DMS114 treated with DMSO at 0.1 percent for 48 hours (cell line): ENCODE data around the gene TIAM1.

ENCODE experiments used
- DNase-seq: peaks from one replicate; lab custom pipeline; 2025; ENCODE audit not compliant: unreplicated experiment; lab: John Stamatoyannopoulos, UW

Gene TIAM1

DNA sequence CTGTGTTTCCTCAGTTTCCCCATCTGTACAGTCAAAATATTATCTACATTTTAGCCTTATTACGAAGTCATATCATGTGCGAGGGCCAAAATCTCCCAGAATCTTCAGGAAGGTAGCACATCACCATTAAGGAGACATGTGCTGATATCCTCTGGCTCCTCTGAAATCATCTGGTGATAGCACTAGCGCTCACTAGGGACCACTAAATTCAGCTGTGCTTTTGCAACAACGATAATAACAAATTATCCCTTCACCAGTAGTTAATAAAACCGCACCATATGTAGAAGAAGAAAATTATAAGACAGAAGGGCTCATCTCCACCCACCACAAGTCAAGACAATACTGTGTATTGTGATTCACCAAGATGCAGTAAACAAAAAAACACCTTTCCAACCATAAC lies 53.3 kb downstream of the TIAM1 start:
- no peak for DNase-seq

DNA sequence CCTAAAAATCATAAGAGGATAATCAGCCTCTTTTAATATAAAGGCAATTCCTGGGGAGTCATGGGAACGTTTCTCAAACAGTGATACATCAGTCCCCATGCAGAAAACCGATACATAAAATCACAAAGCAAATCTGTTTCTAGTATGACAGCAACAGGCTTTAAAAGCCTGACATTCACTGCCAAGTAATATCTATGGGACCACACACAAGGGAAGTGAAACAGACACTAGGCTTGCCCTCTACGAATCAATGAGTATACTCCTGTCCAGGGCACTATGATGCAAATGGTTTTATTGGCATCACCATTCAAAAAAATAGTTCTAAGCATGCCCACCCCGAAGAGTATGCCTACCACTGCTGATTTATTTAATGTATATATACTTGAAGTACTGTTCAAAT lies 54.4 kb downstream of the TIAM1 start:
- DNase-seq: no peak

DNA sequence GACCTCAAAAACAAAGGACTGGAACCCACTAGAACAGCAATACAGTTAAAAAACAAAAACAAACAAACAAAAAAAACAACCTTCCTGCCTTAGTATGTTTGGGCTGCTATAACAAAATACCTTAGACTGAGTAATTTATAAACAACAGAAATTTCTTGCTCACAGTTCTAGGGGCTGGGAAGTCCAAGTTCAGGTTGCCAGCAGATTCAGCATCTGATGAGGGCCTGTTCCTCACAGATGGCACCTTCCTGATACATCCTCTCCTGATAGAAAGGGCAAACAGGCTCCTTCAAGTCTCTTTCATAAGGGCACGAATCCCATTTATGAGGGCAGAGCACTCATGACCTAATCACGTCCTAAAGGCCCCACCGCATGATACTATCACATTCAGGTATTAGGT lies 55.9 kb downstream of the TIAM1 start:
- DNase-seq: no peak

DNA sequence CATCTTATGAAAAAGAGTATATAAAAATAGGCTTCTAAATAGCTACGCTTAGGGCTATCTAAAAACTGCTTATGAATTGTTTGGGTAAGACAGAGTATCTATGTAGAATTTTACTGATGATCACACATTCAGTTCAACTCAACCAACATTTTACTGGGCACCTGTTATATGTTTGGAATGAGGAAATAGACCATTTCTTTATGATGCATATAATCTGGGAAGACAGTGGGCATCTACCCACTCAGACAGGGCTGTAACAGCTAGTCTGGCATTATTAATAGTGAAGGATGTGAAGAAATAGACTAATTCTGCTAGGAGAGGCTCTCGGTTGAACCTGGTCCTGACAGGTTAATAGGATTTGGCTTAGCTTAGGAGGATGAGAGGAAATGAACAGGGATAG lies 56.9 kb downstream of the TIAM1 start:
- no peak for DNase-seq

DNA sequence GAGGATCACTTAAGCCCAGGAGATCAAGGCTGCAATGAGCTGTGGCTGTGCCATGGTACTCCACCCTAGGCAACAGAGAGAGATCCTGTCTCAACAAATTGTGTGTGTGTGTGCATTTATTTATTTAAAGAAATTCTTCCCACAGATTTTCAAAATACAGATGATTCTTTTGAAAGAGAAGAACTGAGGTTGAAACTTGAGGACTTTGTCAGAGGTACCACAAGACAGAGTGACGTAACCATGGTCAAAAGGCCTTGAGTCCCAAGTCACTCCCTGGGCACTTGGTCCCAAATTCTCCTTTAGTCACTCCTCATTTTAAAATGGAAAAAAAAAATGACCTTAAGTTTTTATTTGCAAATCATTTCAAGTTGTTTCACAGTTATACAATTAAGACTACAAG lies 57.4 kb downstream of the TIAM1 start:
- no peak for DNase-seq

DNA sequence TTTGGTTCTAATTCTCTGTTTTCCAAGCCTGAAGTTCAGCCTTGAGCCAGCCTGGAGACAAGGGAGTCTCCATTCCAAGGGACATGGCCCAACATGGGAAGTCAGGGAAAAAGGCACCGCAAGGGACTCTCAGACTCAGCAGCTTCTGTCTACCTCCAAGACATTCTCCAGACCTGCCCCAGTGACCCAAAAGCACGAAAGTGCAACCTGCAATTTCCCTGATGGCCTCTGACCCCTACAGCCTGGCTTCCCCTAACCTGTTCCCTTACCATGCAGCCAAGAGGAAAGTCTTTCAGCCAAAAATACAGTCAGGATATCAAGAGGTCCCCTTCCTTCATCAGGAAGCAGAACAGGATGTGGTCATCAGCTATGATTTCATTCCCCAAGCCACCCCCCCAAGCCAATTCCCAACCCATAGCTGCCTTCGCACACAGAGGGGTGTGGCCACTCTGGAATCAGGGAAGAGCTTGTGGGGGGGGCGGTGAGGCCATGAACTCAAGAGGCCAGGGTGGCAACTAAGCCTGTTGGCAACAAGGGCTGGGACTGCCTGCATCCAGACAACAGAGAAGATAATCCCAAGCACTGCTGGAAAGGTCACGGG lies 59.2 kb downstream of the TIAM1 start:
- DNase-seq: no peak

DNA sequence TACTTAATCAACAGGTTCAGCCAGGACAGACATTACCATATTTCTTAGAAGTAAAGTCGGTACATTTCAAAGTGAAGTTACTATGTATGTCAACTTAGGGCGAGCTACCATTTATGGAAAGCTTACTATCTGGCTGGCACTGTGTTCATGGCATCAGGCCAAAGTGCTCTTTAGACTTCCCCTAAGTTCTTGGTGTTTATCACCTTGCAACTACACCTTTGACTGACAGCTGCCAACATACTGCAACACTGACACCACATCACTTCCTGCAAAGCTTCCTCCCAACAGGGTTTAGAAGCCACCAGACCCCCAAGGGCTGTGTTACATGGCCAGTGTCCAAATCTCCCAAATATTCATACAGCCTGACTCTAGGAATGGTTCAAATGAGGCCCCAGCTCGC lies 61.0 kb downstream of the TIAM1 start:
- no peak for DNase-seq

DNA sequence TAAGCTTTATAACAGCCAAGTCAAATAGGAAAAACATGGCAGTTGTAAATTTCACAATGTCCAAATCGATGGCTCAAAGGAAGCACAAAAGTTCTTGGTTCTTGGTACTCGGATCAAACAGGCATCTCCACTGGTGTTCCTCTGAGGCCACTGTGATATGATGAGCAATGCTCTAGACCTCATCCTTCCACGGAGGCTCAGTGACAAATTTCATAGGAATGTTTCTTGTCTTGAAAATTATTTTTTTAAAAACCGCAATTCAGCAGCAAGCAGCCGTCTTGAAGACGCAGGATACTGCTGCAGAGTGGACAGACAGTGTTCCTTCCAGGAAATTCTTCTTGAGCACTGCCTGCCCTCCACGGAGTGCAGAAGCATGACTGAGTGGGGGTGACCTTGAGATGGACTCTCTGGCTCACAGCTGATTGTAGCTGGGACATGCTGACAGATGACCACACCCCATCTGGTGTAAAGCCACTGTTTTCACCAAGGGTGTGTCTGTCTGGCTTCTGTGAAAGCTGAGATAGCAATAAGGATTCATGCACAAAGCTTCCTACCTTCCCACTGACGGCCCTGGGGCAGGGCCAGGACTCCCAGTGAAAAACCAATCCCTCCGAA lies 61.9 kb downstream of the TIAM1 start:
- DNase-seq: no peak

DNA sequence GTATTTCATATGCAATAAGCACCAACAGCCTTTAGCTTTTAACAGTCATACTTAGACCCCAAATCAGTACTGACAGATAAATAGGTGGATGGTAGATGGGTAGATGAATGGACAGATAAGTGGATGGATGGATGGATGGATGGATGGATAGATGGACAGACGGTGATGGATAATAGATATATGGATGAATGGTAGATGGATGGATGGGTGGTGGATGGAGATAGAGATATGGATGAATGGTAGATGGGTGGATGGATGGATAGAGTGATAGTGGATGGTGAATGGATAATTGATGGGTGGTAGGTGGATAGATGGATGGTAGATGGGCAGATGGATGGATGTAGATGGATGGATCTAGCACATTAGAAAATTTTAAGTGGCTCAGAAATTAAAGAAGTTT lies 62.5 kb downstream of the TIAM1 start:
- DNase-seq: no peak

DNA sequence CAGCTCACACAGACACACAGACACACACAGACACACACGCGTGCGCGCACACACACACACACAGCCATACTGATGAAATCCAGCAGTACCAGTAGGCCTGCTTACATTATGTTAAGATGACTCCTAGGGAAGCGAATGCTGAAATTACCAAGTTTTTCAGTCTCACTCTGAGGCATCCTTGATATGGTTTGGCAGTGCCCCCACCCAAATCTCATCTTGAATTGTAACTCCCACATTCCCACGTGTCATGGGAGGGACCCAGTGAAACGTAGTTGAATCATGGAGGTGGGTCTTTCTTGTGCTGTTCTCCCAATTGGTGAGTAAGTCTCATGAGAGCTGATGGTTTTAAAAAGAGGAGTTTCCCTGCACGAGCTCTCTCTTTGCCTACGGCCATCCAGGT lies 64.1 kb downstream of the TIAM1 start:
- no peak for DNase-seq

DNA sequence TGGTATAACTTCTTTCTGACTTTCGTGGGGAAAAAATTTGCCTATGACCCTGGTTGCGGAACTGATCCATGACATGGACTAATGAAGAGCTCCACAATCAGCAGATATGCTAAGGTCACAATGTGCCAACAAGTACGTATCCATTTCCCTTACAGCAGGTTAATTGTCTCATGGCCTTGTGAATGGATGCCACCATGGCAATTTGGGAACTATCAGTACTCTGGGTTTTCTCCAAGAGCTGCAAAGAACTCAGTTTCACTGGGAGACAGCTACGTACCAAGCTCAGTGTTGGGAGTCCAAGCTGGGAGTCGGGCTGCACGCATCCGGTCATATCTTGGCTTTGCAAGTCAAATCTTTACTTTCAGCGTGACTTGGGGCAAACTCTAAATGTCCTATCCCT lies 64.8 kb downstream of the TIAM1 start:
- DNase-seq: no peak

DNA sequence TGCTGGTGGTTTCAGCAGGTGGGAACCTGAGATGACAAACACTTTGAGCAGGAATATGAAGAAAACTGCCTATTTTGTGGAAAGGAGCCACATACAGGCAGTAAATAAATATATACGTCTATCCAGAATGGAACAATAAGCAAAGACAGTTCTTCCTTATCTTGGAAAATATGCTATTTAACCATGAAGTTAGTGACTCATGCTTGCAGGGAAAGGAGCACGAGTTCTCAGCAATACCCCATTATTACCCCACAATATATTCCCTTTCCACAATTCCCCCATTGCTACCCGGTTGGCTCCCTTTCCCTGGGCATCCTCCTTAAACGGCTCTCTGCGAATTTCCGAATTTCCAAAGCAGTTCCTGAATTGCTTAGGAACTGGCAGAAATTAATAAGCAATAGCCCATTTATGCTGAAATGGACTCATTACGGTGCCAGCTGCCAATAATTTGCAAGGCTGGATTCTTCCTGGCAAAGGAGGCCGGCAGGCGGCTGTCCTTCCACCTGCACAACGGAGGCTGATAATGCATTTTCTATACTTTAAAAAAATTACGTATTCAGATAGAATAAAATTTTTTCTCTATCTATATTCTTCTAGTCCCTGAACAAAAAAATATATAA lies 65.4 kb downstream of the TIAM1 start:
- no peak for DNase-seq

DNA sequence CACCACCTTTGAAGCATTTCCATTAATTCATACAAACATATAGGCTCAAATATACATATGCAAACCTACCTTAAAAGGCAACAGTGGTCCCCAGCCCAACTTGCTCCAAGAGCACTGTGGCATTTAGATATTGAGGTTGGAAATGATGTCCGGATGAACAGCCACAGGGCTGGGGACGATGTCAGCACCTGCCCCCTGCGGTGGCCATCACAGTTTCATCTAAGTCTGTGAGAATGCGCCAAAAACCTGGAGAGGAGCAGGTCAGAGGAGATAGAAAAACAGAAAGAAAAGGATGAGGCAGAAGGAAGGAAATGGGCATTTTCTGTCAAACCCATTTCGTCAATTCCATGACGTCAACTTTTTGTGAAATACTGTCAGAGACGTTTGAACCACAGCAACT lies 67.4 kb downstream of the TIAM1 start:
- DNase-seq: no peak

DNA sequence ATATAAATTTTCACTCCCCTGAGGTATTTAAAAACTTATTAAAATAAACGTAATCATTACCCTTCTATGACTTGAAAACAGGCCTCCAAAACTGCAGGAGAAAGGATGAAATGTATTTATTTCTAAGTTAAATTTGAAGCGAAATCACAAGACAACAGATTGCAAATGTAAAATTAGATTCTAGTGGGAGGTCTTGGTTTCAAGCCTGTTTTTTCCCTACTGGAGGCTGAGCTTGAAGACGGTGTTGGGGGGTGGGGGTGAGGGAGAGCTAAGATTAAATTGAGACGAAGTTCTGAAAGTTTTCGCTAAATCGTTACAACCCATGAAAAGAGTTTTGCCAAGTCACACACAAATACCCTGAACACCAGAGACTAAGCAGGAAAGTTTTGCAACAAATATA lies 68.2 kb downstream of the TIAM1 start:
- no peak for DNase-seq

DNA sequence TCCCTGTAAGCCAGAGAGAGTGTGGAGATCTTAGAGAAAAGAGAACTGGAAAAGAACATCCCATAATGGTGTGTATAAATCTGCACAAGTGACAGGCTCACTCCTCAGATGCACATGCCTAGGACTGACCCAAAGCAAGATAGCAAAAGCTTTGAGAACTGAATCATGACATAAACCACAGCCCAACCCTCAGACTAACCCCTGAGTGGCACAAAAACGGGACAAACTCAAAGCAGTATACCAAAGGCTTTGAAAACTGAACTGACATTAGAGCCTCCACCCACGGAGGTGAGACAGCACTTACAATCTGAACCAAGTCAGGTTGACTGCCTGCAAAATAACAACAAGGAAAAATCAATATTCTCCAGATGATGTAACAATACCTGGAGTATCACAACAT lies 70.8 kb downstream of the TIAM1 start:
- DNase-seq: no peak

DNA sequence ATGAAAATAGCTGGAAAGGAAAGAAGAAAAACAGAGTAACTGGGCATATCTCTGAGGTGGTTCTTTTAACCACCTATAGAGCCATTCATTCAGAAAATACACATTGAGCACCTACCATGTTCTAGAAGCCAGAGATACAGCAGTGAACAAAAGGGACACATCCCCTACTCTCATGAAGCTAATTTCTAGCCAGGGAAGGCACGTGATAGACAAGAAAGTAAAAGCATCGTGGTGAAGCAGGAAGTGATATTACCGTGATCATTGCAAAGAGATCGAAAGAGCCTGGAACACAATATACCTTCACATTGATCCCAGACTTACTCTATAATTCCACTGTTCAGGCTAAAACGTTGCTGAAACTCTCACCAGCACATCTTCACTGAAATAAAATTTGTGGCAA lies 76.0 kb downstream of the TIAM1 start:
- no peak for DNase-seq

DNA sequence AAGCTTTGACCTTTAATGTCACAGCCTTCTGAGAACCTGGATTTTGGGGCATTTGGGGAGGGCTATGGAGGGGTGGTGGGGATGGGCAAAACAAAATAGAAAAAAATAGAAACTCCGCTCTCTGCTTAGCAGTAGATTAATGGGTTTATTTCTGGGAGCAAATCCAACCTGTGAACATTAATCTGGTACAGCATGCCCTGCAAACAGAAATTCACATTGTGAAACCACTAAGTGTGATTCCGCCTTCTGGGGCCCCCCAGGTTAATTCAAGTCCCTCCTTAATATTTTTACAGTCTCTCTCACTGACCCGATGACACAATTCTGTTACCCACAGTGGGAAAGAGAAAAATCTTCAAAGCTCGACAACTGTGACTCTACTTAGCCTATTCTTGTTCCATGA lies 76.4 kb downstream of the TIAM1 start:
- no peak for DNase-seq

DNA sequence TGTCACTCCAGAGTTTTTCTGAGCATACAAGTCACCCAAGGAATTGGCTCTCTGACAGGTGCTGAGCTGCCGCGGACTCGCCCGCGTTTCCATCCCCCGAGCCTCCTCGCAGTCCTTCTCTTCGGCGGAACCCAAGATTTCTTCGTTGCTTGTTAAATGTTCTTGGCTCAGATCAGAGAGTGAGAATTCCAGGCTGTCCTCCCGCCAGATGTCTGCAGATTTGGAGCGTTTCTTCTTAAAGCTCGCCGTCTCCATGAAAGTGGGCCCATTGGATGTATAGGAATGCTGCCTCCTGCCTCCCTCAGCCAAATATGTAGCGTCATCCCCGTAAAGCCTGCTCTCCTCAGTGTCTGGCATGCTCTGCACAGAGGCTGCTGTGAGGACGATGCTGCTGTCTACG lies 77.8 kb downstream of the TIAM1 start:
- DNase-seq: no peak

DNA sequence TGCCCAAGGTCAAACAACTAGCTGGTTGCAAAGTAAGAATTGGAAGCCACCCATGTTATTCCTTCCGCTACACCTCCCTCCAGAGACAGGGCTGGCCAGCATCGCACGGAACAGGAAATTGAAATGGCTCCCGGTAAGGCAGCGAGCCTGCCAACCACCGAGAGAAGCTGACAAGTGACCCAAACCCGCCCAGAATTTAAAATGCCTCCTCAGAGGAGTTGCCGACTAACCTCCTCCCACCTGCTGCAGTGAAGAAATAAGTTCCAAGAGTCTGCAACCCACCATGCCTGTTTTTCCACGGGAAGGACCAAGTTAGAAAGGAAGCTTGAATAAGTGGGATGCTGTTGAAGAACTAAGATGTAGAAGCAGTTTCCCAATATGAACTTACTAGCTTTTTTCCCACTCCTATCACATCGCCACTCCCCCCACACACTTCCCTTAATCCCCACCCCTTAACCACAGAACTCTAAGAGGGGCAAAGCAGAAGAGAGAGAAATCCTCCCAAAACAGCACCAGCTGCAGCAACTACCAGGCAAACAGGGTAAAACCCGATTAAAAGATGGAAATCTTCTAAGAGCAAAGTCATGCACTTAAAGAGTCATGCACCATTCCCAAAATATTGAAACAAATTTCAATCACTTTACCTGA lies 78.6 kb downstream of the TIAM1 start:
- DNase-seq: no peak

DNA sequence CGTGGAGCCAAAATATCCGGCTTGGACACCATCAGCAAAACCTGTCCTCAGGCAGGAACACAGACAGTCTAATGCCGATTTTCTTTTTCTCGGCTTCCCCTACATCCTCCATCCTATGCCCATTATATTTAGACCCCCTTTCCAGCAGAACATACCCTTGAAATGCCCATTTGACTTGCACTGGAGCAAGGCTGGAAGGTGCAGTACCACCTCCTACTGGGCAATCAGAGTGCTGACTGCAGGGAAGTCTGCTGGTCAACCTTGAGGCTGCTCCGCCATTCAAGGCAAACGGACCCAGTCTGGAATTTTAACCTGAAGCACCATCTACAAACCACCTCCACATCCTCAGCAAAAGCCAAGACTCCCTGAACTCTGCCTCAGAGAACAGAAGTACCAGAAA lies 79.5 kb downstream of the TIAM1 start:
- no peak for DNase-seq

DNA sequence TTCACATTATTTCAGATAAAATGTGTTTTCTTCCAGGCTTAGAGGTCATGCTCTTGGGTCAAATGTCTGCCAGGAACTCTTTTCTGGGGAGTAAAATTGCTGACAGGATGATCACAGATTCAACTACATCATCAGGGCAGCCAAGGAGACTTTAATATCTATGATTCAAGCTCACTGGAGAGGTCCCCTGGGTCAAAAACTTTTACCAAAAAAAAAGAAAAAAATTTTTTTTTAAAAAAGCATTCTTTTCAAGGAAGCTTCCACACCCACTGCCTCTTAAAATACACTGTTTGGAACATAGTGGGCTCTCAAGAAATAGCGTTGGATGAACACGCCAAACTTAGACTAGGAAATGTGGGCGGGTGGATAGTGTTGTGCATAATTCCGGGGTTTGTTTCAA lies 81.3 kb downstream of the TIAM1 start:
- DNase-seq: no peak

DNA sequence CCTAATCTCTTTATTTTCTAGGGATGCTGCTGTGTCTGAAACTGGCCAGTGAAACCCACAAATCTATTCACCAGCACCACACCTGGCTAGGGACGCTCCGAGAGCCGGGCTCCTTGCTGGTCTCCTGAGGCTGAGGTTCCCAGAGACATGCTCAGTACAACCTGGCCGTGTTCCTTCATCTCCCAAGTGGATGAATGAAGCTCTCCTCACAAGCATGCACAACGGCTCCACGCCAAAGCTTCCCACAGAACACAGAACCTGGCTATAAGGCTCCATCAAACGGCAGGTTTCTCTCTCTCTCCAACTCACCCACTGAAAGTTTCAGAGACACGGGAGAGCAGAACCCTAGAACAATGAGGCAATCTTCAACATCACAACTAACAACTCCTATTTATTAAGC lies 82.3 kb downstream of the TIAM1 start:
- DNase-seq: no peak

DNA sequence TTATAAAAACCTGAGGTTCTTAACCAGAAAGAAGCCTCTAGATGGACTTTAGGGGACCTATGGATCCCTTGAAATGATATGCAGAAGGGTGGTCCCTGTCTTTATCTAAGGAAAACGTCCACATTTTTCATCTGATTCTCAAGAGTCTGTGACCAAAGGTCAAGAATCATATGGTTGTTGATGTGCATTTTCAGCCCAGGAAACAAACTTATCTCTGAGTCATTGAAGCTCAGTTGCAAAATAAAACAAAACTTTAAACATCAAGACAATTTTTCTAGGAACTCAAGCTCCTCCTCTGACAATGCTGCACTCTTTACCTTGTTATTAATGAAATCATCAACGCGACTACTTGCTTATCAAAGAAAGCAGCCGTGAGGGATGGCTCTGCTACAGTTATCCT lies 83.3 kb downstream of the TIAM1 start:
- no peak for DNase-seq
